NCI-H1048 (cell line): ENCODE data around the gene GRK5.

Source experiments
- DNase-seq: peaks from one replicate; lab custom pipeline; 2025; lab: John Stamatoyannopoulos, UW

Gene GRK5

DNA sequence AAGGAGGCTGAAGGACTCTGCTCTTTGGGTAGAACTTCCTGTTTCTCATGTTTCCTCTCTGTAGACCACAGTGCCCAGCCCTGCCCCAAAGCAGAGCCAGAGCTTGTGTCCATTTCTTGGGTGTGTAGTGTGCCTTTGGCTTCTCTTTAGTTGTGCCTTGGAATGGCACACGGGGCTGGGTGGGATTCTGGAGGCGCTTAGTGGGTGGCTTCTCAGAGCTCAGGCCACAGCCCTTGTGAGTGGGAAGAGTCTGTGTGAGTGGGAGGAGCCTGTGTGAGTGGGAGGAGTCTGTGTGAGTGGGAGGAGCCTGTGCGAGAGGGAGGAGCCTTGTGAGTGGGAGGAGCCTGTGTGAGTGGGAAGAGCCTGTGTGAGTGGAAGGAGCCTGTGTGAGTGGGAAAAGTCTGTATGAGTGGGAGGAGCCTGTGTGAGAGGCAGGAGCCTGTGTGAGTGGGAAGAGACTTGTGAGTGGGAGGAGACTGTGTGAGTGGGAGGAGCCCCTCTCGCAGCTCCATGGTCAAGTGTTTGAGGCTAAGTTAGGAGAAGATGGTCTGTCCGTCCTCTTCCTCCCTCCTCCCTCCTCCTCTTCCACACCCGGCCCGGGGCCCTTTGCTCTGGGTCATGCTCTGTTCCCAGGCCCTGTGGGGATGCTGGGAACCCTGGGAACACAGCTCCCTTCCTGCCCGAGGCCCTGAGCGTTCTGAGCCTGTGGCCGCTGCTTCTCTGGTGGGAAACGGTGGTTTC is 153.0 kb downstream of the GRK5 start:
- DNase-seq: no peak

DNA sequence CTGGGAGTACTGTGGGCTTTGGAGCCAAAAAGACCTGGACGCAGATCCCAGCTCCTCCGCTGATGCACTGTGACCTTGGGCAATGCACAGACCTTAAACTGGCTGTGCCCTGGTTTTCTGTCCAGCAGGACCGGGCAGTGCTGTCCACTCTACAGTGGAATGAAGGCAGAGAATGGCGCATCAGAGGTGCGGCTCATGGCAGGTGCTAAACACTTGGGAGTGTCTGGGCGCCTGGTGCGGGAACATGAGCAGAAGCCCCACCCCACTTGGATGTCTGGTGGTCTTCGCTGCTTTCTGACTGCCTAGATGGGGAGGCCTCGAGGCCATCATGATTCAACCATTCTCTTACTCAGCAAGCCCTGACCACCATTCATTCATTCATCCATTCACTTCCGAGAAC is 153.7 kb downstream of the GRK5 start:
- no peak for DNase-seq

DNA sequence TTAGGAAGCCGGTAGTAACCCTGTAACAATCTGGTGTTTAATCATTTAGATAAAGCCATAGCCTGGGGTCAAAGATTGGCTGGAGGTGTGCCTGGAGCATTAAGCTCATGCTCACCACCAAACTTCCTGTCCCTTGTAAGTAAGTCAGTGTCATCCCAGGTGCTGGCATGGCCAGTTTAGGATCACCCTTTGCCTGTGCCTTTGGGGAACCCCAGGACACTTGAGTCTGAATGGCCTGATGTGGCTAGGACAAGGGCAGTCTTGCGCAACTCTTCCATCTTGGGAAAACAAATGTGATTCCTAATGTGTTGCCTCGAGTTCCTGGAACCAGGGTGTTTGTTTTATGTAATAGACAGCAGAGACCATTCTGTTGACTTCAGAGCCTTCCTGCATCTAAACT is 154.8 kb downstream of the GRK5 start:
- DNase-seq: no peak

DNA sequence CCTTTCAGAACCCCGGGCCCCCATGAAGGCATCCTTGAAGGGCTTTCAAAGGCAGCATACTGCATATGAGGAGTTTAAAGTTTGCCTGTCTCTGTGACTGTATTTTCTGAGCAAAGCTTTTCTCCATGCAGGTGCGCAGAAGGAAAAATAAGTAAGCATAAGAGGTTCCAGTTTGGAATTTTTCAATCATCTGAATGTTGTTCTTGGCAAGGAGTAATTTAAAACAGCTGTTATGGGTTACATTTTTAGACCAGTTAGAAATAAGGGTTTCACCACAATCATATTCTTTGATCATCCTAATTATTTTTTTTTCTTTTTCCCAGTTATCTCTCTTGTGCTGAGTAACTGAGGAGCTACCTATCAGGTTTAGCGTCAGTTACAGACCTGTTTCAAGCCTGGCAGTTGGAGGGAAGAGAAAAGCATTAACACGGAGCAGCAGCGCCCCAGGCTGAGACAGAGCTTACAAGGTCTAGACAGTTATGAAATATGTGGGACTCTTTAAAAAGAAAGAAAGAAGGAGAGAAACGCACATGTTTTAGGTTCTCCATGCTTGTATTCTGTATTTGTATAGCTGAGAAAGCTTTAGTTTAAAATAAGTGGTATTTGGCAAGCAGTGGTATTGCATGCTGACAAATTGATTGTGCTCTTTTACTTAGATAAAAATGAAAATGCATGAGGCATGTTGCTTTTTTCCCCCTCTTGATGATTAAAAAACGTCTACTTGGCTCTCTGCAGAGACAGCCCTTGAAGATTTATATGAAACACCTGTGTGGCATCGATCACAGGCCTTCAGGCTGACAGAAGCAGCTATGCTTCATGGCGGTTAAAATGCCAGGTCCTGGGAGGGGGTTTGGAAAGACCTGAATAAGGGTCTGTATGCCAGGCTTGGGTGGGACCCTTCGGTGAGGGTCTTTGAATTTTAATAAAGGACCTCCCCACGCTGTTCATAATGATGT is 157.6 kb downstream of the GRK5 start:
- DNase-seq: no peak

DNA sequence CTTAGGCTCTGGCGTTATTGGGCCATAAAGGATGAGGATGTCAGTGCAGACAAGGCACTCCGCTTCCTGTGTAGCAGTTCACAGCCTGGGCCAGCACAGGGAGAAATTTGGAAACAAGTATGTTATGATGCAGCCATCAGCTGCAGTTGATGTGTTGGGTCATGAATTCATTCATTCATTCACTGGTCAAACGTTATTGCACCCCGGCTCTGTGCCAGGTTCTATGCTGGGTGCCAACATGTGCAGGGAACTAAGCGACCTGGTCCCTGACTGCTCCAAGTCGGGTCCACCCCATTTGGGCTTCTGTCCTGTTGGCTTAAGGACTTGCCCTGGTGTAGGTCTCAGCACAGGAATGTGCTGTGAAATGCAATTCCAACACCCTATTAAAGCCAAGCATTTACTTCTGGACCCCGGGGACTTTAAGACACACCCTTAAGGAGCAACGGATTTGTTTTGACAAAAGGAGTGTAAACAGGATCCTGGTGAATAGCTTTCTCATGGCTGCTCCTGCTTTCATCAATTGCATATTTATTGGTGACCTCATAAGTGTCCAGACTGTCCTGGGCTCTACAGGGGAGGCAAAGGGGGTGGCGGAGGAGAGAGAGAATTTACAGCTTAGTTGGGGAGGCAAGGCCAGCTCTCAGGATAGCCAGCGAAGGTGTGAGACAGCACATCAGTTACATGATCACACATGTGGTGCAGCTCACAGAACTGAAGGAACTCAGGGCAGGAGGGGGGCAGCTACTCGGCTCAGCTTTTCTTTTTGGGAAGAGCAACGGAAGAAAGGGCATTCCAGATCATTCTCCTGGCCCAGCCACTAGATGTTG is 158.6 kb downstream of the GRK5 start:
- DNase-seq: no peak

DNA sequence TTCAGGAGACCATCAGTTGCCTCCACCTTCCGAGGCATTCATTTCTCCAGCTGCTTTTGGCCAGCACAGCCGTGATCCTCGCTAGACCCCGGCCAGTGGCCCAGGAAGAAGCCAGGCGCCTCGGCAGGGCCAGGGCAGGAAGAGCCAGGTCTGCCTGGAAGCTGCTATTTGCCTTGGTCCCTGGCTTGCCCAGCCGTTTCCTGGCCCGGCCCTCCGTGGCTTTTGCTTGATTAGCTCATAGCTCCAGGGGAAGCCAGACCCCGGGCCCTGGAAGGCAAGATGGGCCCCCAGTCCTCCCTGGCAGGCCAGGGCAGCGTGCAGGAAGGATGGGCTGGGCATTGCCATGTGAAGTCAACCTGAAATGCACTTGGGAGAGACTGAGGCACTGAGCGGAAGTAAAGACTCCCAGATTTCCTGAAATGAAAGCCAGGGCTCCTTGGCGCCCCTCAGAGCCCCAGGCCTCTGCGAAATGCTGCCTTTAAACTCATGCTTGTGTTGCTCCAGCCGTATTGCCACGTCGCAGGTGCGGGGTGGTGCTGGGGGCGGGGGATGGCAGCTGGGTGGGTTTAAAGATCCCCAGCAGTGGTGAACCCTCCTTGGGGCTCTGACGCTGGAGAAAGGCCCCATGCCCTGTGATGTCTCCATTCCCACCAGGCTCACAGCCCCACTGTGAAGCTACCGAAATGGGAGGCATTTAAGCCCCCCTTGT is 160.6 kb downstream of the GRK5 start:
- no peak for DNase-seq

DNA sequence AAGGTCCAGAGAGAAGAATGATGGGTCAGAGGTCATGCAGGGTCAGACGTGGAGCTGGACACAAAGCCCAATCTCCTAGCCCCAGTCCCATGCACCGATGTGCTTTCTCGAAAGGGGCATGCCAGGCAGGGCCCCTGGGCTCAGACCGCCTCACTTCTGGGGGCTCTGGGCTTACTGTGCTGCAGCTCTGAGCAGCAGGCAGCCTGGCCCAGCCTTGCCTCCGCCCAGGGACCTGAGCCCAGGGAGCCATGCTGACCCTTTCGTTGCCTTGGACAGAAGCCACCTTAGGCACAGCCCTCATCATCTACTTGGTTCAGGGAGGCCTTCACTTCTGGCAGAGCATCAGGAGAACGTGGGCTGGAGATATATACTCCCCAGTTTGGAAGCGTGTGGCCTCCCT is 161.2 kb downstream of the GRK5 start:
- no peak for DNase-seq

DNA sequence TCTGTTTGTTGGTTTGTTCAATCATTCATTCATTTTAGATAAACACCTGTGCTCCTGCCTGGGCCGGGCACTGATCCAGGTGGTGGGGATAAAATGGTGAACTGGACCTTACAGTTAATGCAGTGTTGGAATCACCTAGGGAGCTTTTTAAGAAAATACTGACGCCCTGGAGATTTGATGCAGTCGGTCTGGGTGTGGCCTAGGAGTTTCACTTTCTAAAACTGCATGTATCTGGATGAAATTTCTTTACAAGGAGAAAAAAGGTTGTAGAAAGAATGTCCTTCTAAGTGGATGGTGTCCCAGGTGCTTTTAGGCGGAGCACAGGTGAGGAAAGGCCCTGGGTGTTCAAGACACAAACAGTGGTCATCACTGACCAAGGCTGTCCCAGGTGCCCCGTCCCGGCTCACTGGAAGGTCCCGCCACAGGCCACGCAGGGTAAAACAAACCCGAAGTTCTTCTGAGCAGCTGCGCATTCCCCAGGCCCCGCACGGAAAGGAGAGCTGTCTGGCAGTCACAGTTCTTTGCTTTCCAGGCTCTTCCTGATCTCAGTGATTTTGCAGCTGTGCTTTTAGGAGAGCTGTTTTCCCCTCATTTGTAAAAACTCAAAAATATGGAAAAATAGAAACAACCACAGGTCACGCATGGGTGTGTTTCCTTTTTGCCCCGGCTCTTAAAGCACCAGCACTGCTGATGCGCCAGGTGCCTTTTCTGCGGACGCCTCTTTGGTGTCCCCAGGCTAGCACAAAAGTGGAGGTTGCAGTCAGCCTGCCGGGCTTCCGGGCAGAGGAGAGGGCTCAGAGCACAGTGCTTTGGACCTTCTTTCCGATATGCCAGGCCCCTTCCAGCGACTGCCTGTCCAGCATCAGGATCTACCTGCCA is 161.9 kb downstream of the GRK5 start:
- DNase-seq: no peak

DNA sequence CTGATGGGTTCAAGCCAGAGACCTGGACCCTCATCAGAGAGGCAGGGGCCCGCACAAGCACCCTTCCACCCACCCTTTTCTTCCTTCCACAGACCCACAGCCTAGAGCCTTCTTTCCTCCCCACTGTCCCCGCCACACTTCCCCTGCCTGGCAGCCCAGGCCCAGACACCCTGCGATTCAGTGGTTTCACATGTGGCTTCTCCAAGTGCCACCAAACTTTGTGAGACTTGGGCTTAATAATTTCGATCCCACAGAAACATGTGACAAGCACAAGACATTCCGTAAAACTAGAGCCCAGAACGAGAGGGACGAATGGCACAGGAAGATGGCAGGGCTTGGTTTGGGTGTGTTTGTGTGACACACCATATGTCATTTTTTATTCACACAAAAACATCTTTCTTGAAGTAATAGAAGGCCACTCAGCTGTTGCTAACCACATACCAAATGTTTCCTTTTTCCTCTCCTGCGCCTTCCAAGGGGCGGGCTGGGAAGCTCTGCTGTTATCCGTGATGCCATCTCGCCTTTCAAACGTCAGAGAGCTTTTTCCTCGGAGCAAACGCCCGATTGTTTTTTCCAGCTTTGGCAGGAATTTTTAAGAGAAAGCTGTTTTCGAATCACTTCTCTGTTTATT is 162.9 kb downstream of the GRK5 start:
- DNase-seq: no peak

DNA sequence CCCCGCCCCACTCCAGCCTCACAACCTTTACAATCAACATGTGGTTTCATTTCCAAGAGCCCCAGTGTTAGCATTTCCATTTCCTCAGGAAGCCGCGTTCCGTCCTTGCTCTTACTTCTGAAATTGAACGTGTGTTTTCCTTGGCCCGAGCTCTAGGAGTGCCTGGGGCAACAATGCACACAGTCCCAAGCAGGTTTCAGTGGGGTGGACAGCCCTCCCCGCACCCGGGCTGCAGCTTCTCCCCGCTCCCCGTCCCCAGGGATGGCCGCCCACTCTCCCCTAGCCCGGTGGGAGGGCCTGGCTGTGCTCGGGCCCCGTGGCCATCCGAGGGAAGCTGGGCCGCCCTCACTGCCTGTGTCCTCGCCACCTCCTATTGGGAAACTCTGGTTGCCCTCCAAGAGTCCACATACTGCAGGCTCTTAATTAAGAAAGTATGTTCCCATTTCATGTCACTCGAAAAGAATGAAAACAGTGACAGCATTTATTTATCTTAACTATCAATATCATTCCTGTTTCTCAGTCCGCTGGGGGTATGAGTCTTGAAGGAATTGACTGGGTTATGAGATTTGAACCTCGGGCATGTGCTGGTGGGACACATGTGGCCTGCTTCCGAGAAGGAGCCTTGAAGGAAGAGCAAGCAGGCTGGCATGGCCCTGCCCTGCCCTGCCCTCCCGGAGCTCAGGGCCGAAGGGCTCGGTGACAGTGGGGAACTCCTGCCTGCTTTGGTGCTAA is 163.8 kb downstream of the GRK5 start:
- no peak for DNase-seq

DNA sequence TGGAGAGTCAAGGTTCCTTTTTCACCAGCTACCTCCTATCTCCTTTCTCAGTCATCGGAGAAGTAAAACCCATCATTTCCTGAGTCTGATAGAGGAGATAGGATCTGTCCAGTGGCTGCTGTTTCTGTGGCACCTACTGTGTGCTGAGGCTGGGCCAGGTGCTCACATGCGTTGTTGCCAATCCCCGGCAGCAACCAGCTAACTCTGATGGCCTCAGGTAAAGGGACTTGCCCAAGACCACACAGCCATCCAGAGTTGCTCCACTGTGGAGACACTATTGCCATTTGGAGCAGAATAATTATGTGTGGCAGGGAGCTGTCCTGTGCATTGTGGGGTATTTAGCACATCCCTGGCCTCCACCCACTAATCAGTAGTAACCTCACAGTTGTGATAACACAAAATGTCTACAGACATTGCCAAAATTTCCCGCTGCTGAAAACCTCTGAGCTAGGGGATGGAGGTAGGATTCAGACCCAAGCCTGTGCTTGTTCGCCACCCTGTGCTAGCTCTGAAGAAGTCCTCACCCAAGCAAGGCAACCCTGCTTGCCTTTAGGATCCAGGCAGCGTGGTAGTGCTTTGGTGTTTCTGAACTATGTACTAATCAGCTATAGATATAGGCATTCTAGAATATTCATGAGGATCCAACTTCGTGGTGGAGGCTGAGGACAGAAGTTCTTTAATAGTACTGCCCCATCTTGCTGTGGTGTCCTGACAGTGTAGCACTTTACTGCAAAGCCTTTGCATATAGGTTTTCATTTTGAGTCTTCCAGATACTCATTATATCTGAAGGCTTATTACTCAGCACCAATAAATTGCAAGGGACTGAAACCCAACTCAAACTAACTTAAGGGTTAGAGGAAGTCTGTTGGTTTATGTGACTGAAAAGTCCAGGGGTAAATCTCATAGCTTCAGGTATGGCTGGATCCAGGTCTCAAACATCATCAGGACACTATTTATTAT is 164.6 kb downstream of the GRK5 start:
- no peak for DNase-seq

DNA sequence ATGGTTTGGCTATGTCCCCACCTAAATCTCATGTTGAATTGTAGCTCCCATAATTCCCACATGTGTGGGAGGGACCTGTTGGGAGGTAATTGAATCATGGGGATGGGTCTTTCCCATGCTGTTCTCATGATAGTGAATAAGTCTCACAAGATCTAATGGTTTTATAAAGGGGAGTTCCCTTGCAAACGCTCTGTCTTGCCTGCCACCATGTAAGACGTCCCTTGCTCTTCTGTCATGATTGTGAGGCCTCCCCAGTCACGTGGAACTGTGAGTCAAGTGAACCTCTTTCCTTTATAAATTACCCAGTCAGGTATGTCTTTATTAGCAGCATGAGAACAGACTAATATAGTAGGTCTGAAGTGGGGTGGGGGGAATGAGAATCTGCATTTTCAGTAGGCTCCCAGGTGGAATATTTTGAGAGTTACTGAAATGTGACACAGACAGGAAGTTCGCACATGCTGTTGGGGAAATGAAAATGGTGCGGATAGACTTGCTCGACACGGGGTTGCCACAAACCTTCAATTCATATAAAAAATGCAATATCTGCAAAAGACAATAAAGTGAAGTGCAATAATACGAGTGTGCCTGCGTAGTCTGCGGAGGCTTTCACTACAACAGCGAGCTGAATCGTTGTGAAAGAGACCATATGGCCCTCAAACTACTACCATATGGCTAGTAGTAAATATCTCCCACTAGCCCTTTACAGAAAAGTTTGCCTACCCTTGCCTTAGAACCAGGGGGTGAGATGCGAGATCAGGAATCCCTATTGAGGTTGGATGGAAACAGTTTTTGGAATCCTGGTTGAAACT is 166.1 kb downstream of the GRK5 start:
- no peak for DNase-seq

DNA sequence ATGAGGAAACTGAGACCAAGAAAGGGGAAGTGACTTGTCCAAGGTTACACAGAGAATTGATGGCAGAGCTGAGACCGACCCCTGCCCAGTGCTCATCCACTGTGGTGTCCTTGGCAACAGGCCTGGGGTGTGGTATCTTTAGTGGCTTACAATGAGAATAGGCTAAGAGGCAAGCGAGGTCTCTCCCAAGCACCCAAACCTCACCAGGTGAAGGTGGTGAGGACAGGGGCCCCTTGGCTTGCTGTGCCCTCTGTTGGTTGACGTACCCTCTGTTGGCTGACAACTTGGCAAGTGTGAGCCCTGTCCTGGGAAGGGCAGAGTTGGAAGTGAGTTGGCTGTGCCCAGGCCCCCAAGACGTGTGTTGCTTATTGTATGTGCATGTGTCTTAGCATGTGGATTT is 166.9 kb downstream of the GRK5 start:
- no peak for DNase-seq

DNA sequence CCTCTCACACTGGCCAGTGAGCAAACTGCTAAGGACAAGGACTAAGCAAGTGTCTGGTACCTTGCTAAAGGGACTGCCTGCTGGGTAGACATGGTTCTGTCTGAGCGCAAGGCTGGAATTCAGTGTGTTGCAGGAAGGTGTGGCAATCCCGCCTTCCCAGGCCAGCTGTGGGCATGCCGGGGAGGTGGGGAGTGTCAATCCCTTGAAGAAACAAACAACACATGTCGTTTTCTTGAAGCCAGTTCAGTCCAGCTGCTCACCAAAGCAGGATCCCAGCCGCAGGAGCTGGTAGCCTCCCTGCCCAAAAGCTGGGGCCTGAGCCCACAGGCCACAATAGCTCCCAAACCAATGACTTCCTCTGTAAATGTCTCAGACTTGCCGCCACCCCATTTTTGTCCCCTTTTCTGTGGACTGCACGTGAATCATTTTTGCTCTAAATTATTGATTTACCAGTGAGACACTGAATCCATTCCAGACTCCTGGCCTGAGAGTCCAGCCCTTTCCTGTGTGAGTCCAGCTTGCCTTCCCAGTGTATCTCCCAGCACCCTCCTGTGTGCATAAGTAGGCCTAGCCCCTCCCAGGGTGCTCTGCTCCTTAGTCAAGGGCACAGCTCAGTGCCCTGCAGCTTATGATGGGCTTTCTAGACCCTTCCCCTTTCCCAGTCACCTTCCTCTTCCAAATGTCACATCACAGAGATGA is 168.4 kb downstream of the GRK5 start:
- DNase-seq: no peak

DNA sequence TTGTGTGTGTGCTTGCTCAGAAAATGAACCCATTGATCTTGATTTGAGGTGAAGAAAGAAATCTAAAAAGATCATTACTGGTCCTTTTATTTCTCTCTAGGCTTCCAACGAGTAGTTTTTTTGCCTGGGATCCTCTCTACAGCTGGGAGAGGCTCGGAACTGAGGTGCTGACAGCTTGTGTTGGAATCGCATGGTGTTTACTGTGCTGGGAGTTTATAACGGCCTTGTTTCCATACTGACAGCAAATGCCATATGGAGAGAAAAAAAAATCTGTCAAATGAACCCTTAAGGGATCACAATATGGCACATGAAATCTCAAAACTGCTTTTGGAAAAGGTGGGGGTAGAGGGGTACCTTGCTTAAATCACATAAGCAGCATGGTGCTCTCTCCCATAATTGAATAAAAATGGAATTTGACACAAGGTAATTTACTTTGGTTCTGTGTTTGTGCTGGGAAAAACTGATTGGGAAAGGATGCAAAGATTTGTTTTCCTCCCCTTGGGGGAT is 170.1 kb downstream of the GRK5 start:
- DNase-seq: no peak

DNA sequence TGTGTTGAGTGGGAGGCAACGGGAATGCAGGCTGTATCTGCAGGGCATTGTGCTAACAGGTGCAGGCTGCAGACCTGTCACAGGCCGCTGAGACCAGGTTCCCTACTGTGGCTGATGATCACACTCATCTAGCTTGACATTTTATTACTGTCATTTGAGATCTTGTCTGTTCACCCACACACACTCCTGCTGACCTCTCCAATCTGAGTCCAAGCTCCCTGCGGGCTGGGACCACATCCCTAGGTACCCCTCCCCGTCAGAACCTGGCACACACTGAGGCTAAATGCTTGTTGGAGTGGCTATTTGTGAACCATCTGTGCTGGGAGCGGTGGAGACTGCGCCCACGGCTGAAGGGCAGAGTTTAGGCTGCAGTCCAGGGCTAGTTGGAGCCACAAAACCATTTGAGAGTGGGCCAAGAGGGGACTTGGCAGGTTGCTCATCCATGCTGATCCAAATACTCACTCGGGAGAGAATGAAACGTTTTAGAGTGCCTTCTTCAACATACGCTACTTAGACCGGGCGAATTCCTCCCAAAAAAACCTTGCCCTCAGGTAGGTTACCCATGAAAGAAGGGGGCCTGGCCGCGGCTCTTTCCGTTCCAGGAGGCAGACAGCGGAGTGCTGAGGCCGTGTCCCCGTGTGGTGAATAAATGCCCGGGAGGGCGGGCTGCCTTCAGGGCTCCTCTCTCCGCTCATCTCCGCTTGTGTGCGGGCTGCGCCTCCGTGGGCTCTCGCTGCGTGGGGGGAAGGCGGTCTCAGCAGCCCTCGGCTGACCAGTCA is 170.8 kb downstream of the GRK5 start:
- no peak for DNase-seq
